HG03442 (cell line): ENCODE data around the gene CDH13.

Experiments used
- ATAC-seq: cut with Tn5 transposase; IDR thresholded peaks from one replicate; pipeline ENCODE4 v1.9.1; 2021; ENCODE audit warnings: mild to moderate bottlenecking, moderate library complexity; ENCODE audit not compliant: unreplicated experiment

The CDH13 gene

DNA sequence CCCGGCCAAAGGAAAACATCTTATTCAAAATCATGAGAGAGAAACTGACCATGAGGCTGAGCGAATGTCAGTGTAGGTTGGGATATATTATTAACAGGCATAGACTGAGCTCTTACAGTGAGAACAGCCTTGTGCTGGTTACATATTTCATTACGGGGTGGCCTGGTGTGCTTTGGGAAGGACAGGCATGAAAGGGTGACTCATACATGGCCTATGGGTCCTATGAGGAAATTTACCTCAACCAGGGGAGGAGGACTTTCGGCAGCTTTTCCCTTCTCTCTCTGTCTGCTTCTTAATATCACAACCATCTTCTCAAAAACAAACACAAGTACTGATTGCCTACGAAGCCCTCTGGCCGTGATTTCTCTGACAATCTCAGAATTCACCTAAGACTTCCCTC is 579.1 kb downstream of the CDH13 start:
- no peak for ATAC-seq

DNA sequence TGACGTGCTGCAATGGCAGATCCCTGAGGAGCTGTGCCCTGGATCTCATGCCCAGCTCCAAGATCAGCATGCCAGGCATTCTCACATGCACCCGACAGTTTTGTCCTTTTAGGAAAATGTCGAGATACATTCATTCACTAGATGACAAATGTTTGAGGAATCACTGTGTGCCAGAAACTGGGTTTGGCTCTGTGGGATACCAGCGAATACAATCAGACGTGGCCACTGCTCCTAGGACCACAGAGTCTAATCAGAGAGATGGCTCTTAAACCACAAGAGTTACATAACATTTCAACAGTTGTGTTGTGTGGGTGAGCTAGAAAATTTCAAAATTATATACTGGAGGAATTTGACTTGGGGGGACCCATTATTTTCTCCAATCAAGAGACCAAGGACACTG is 579.7 kb downstream of the CDH13 start:
- ATAC-seq: no peak

- ATAC-seq: no peak
Observed at GRCh38 chr16:83211711-83212110, 584.9 kb downstream of the CDH13 start.

GRCh38 chr16:83212301-83212841 is 585.6 kb downstream of the CDH13 start:
- no peak for ATAC-seq

DNA sequence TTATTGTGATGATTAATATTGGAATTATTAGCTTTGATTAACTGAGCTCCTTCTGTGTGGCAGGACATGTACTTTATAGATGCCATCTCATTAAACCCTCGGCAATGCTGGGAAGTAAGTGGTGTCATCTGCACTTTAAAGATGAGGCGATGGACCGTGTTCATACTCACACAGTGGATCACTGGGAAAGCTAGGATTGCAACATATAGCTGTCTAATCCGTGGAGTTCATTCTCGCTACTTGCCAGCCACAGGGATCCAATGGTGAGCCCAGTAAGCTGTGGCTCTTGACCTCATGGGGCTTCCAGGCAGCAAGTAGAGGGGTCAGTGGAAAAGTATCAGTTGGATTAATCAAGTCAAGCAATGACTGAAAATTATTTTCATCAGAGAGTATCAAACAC is 587.9 kb downstream of the CDH13 start:
- ATAC-seq: no peak

- ATAC-seq: no peak
Observed at GRCh38 chr16:83215406-83216001, 588.7 kb downstream of the CDH13 start.

DNA sequence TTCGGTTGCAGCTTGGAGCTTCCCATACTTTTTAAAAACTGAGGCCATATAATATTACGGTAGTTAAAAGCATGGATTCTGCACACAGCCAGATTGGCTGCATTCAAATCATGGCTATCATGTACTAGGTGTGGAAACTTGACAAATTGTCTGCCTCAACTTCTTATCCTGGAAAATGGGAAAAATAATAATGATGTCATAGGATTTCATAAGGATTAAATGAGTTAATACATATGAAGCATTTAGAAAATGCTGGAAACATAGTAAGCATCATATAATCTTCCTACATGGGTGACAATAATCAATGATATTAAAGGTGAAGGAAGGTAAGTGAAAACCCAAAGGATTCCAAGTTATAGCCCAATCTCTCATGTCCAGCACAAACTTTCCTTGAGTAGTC is 592.5 kb downstream of the CDH13 start:
- ATAC-seq: no peak

GRCh38 chr16:83220066-83220465 is 593.3 kb downstream of the CDH13 start:
- ATAC-seq: no peak

- ATAC-seq: no peak
Observed at GRCh38 chr16:83224642-83225041, 597.9 kb downstream of the CDH13 start.

DNA sequence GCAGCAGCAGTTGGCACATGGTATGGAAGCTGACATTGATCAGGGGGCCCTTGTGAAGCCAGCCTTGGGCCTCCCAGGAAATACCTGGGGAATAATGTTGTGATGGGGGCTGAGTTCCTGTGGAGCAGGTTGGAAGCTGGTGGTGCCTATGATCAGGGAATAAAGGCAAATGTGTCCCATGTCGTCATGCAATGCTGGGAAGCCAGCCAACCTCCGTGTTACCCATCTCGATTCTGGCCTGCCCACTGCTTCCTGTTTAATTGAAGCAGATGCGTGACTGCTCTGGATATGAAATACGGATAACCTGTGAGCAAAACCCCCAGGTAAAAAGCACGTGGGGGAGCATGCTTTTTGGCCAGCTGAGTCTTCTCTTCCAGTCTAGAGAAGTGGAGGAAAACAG is 600.6 kb downstream of the CDH13 start:
- ATAC-seq: no peak

- no peak for ATAC-seq
Observed at GRCh38 chr16:83231729-83232128, 605.0 kb downstream of the CDH13 start.

DNA sequence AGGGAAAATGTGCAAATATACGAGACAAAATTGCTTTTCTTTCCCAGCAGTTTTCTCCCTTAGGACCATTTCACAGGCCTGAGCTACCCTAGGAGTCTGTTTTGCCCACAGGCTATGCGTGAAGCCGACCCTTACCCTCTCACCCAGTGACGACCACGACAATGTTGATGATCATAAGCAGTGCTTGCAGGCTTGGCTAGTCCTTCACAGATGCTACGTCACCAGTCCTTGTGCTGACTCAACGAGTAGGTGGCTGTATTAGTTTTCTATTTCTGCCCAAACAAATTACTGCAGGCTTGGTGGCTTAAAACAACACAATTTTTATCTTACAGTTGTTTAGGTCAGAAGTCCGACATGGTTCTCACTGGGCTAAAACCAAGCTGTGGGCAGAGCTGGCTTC is 606.4 kb downstream of the CDH13 start:
- ATAC-seq: no peak

- no peak for ATAC-seq
Observed at GRCh38 chr16:83238949-83239691, 612.4 kb downstream of the CDH13 start.

DNA sequence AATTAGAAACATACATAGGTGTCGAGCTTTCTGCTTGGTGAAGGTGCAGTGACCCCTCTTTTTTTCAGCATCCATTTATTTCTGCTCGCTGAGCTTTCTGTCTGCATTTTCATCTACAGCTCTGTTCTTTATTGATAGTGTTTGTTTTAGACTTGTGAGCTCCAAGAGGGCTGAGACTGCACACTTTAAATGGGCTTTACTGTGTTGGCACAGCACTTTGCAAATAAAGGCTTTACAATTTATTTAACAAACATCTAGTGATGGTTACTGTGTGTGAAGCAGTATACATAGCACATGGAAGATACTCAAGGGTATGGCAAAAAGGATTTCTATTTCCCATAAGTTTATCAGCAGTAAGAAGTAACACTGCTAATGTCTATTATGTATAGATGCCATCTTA is 617.3 kb downstream of the CDH13 start:
- no peak for ATAC-seq

- ATAC-seq: no peak
Observed at GRCh38 chr16:83245061-83245460, 618.3 kb downstream of the CDH13 start.

GRCh38 chr16:83247767-83248372 is 621.1 kb downstream of the CDH13 start:
- no peak for ATAC-seq

DNA sequence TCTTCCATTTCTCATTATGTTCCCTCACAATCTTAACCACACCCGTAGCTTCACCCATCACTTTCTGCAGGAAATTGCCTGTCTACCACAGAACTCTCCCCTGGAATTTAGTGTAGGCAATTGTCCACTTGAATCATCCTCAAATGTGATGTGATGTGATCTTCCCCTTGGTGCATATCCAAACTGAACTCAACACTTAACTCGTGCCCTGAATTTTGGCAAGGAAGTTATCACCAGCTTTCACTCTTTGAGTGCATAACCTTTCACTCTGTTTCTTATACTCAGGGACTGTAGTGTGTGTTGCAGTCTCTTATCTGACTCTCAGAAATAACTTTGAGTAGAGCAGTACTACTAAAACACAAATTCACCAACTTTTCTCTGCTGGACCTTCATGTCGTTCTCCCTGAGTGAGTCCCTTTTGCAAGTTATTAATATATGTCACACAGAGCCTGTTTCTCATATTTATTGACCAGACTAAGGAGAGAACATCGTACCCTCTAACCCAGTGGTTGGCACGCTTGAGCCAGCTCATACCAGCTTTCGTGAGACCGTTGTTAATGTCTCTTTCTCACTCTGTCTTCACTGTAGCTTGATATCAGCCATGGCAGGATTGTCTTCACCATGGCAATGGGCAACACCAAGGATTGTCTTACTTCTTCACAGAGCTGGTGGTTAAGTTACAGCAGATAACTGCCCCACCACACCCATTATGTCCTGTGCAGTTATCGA is 622.1 kb downstream of the CDH13 start:
- ATAC-seq: no peak

DNA sequence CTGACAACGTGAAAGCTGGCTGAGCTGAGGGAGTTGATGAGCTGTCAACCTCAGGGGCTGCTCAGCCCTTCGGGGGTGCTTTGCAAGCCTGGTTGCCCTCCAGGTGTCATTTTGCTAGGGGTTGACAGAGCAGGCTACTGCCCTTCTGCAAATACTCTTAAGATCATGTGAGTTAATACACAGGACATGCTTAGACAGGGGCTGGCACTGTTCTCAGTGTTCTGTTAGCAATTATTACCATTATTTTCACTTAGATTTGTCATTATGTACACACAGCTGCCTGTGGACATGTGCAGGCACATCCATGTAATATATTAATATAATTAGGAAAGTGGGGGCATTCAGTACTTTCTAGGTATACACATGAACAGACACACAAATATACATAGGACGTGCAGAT is 626.8 kb downstream of the CDH13 start:
- no peak for ATAC-seq

- ATAC-seq: no peak
Observed at GRCh38 chr16:83258366-83258928, 631.7 kb downstream of the CDH13 start.

DNA sequence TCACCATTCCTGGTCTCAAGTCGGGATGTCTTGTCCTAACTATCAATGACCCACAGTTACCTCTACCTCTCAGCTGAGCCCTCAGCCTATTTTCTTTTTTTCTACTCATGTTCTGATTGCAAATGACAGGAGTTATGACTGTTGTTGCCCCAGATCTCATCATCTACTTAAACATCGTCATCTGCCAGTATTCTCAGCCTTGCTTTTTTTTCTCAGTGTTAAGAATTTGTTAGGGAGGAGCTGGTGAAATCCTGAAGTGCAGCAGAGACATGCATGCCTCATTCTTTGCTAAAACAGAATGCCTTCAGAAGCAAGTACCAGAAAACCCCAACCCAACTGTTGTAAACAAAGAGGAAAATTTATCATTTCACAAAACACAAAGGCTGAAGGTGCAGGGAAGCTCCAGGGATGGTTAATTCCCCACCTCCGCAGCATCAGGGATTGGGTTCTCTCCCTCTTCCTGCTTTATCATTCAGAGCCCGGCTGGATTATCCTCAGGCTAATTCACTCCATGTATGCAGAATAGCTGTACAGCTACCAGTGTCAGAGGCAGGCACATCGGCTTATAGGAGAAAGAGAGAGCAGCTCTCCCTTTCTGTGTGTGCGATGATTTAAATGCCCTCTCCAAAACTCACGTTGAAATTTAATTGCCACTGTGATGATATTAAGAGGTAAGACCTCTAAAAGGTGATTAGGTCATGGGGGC is 640.2 kb downstream of the CDH13 start:
- no peak for ATAC-seq

- no peak for ATAC-seq
Observed at GRCh38 chr16:83268169-83268568, 641.4 kb downstream of the CDH13 start.
